ENCODE results near the gene DGKQ. TPM values are rescaled to one million over a fixed set of nuclear protein-coding genes. Genes with fewer than 3 reads are reported as not detected.

The DGKQ gene
- total RNA-seq, 1 donor from 2014 or later = 18.8 TPM

DNA sequence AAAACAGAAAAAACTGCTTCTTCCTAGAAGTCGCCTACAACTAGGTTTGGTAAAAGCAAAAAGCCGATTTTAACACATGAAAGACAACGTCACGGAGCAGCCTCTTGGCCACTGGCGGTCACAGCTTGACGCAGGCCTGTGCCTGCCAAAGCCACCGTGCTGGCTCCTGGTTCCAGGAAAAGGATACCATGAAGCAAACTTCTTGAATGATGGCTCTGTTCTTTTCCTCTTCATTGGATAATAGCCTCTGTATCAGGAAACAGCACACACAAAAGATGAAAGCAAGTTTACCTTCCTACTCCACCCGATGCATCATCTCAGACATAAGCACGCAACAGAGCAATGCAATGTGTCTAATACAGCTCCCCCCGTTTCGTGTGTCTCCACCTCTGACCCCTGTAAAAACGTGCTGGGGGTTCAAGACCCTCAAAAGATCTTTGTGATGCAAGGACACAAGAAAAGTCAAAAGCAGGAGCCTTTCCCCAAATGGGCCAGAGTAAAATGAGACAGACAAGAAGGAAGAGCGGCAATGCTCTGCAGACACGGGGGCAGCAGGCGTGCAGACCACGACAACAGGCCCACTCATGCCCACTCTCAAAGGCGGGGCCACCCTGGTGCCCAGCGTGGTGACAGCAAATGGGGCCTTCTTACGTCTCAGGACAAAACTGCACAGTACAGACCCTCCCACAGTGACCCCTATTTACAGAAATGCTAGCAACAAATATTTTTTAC lies 60.7 kb downstream of the DGKQ start:
- H3K27ac ChIP-seq = peak overlapping the region; percentile 78
- H3K4me1 ChIP-seq = peaks cover 34% of the 10 kb centered on the region
- DNase-seq = peak; percentile 44
- no peaks in the 10 kb centered on the region for H3K9me3 ChIP-seq
- H3K27me3 ChIP-seq (ENCODE audit: low read depth) = no peaks in the 10 kb centered on the region
- ATAC-seq = peak in 1 of 2 donors; percentile 41
- TF ChIP-seq, protein P1, sequence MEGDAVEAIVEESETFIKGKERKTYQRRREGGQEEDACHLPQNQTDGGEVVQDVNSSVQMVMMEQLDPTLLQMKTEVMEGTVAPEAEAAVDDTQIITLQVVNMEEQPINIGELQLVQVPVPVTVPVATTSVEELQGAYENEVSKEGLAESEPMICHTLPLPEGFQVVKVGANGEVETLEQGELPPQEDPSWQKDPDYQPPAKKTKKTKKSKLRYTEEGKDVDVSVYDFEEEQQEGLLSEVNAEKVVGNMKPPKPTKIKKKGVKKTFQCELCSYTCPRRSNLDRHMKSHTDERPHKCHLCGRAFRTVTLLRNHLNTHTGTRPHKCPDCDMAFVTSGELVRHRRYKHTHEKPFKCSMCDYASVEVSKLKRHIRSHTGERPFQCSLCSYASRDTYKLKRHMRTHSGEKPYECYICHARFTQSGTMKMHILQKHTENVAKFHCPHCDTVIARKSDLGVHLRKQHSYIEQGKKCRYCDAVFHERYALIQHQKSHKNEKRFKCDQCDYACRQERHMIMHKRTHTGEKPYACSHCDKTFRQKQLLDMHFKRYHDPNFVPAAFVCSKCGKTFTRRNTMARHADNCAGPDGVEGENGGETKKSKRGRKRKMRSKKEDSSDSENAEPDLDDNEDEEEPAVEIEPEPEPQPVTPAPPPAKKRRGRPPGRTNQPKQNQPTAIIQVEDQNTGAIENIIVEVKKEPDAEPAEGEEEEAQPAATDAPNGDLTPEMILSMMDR (IDR thresholded peaks at IDR 0.05) = no peak
- intact Hi-C loops (cut with DNase I) = no loop called here
- no peak overlapping the region for H3K4me3 ChIP-seq
- peaks cover 45% of the 10 kb centered on the region for H3K36me3 ChIP-seq

DNA sequence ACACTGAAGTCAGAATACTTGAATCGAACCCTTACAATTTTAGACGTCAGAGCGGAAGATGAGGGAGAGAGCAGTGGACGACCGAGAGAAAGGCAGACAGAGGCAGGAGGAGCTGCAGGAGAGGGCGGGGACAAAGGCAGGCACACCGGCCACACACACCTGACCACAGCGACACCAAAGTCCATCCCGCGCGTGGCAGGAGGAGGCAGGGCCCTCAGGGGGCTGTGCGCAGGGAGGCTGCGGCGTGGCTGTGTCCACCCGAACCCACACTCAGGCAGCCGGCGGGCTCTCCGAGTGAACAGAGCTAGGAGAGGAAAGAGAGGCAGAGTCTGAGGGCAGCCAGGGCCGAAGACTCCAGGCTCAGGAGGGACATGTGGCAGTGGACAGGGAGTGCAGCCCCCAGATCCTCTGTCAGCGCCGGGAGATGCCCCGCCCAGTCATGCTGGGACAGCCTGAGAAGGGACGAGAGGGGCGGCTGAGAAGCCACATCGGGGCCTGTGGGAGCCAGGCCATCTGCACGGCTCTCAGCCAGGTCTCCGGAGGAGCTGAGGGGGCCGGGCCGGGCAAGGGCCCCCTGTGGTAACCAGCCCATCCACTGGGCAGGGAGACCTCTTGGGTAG lies 61.4 kb downstream of the DGKQ start:
- peaks cover 52% of the 10 kb centered on the region for H3K36me3 ChIP-seq
- H3K27ac ChIP-seq = peak overlapping the region; percentile 78
- no peaks in the 10 kb centered on the region for H3K27me3 ChIP-seq (ENCODE audit: low read depth)

DNA sequence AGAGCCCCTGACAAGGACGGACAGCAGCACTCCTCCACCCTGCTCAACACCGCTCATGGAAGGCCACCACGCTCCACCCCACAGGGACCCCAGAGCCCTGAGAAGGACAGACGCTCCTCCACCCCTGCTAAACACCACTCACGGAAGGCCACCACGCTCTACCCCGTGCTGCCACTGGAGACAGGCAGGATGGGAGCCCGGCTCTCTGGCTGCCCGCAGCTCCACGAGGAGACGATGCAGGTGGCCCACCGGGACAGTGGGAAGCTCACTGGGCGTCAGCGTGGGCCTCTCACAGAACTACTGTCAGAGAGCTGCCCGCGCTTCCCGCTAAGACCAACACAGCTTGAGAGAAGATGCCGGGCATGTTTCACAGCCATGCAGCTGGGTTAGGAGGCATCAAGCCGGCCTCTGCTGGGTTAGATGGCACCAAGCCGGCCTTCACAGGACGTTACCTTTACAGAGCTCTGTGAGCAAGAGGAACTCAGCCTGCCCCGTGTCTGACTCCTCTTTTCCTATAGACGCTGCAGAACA lies 62.1 kb downstream of the DGKQ start:
- intact Hi-C loops (cut with DNase I) = no loop called here
- ATAC-seq (no peak), DNase-seq (peak; percentile 39)
- H3K9me3 ChIP-seq = no peaks in the 10 kb centered on the region
- H3K27ac ChIP-seq = no peak overlapping the region
- no peaks in the 10 kb centered on the region for H3K27me3 ChIP-seq (ENCODE audit: low read depth)
- TF ChIP-seq, protein P1 (IDR thresholded peaks at IDR 0.05) = no peak
- no peak overlapping the region for H3K4me3 ChIP-seq
- peaks cover 52% of the 10 kb centered on the region for H3K36me3 ChIP-seq
- H3K4me1 ChIP-seq = peaks cover 33% of the 10 kb centered on the region

More for the DNA sequence above, 61.4 kb downstream of the DGKQ start:
- TF ChIP-seq, protein P1 (IDR thresholded peaks at IDR 0.05) = no peak
- intact Hi-C loops (cut with DNase I) = no loop called here
- no peak for ATAC-seq
- DNase-seq = peak; percentile 36
- H3K9me3 ChIP-seq = no peaks in the 10 kb centered on the region
- peaks cover 34% of the 10 kb centered on the region for H3K4me1 ChIP-seq
- H3K4me3 ChIP-seq = no peak overlapping the region

DNA sequence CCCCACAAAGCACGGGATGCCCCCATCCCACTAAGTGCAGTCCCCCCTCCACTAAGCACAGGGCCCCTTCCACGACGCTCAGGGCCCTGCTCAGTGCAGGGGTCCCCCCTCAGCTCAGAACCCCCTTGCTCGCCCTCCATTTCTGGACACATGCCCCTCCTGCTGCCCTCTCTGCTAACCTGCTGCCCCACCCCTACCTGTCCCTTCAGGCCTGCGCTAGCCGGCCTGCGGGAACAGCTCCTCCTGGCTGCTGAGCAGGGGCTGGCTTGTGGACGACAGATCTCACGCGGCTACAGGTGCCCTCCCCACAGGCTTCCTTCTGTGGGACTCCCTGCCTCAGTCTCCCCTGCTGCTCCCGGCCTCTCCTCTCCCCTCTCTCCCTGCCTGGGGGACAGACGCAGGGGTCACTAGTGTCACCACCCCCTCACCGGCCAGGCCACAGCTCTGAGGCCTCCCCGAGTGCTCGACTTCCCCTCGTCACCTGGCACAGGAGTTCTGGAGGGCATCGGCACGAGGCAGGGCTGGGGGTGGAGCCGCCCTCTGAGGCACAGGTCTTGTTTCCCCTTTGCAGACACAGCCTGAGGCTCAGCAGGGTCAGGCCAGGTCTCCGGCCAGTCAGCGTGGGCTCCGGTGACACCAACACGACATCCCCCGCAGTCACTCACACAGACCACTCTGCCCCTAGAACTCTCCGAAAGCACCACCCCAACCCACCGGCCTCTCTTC lies 62.8 kb downstream of the DGKQ start:
- intact Hi-C loops (cut with DNase I) = no loop called here
- peak; percentile 38 for DNase-seq
- H3K4me1 ChIP-seq = peaks cover 25% of the 10 kb centered on the region
- no peaks in the 10 kb centered on the region for H3K27me3 ChIP-seq (ENCODE audit: low read depth)
- H3K9me3 ChIP-seq = no peaks in the 10 kb centered on the region
- ATAC-seq = no peak
- TF ChIP-seq, protein P1 (IDR thresholded peaks at IDR 0.05) = no peak
- peaks cover 52% of the 10 kb centered on the region for H3K36me3 ChIP-seq
- no peak overlapping the region for H3K4me3 ChIP-seq
- no peak overlapping the region for H3K27ac ChIP-seq

DNA sequence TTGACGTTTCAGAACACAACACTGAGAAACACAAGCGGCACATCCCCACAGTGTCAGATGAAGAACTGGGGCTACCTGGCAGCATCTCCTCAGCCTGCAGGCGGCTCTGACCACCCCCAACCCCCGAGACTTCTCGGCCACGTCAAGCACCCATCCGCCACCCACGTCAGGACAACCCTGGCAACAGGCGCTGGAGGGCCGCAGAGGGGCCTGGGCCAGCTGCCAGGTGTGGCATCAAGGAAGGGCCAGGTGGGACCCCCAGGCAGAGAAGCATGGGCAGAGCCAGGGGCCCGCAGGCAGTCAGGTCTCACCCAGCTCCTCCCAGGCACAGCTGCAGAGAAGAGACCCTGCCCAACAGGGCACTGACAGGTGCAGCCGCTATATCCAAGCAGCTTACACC lies 63.5 kb downstream of the DGKQ start:
- Histone ChIP-seq H3K36me3 (peaks cover 52% of the 10 kb centered on the region), H3K4me1 (peaks cover 25% of the 10 kb centered on the region), H3K27me3 (ENCODE audit: low read depth) (no peaks in the 10 kb centered on the region), H3K27ac (no peak overlapping the region), H3K9me3 (no peaks in the 10 kb centered on the region), H3K4me3 (no peak overlapping the region)
- TF ChIP-seq, protein P1 (IDR thresholded peaks at IDR 0.05) = no peak
- DNase-seq (peak; percentile 27), ATAC-seq (no peak)
- intact Hi-C loops (cut with DNase I) = no loop called here
